ENCODE data around the gene TM9SF3.
"Not testable (repeated sequence)": the region's sequence is repeated elsewhere in the genome, so short reads cannot be mapped to it uniquely, and the experiment has no call there.

Gene TM9SF3

GRCh38 chr10:96579133-96579532 is 7.7 kb downstream of the TM9SF3 start:
- DNase-seq (ENCODE audit: low read depth, low spot score) = no peak
- TF ChIP-seq EZH2 (IDR thresholded peaks at IDR 0.05) = no peak
- TF ChIP-seq FOXP2 (optimal IDR thresholded peaks at IDR 0.05; ENCODE audit: control extremely low read depth, extremely low read length, insufficient read depth) = no peak
- TF ChIP-seq POLR2AphosphoS5 (IDR thresholded peaks at IDR 0.05; ENCODE audit: borderline replicate concordance, low read depth, low read length) = no peak
- Histone ChIP-seq H3K9me3 (ENCODE audit: low read depth, low read length) (no peaks in the 10 kb centered on the region), H3K36me3 (ENCODE audit: insufficient read depth, low read length) (peaks cover 10% of the 10 kb centered on the region), H3K27ac (no peak overlapping the region), H3K9ac (ENCODE audit: insufficient read length) (no peak overlapping the region), H3K4me3 (no peak overlapping the region)

GRCh38 chr10:96578633-96579032 is 8.2 kb downstream of the TM9SF3 start:
- TF ChIP-seq FOXP2 (optimal IDR thresholded peaks at IDR 0.05; ENCODE audit: control extremely low read depth, extremely low read length, insufficient read depth) (no peak), POLR2AphosphoS5 (IDR thresholded peaks at IDR 0.05; ENCODE audit: borderline replicate concordance, low read depth, low read length) (no peak), EZH2 (IDR thresholded peaks at IDR 0.05) (no peak)
- no peak overlapping the region for H3K27ac ChIP-seq
- no peak for DNase-seq (ENCODE audit: low read depth, low spot score)
- no peaks in the 10 kb centered on the region for H3K9me3 ChIP-seq (ENCODE audit: low read depth, low read length)
- H3K36me3 ChIP-seq (ENCODE audit: insufficient read depth, low read length) = peaks cover 10% of the 10 kb centered on the region
- H3K4me3 ChIP-seq = no peak overlapping the region
- H3K9ac ChIP-seq (ENCODE audit: insufficient read length) = no peak overlapping the region

- TF ChIP-seq FOXP2 (optimal IDR thresholded peaks at IDR 0.05; ENCODE audit: control extremely low read depth, extremely low read length, insufficient read depth) = no peak
- TF ChIP-seq EZH2 (IDR thresholded peaks at IDR 0.05) = no peak
- no peak for TF ChIP-seq POLR2AphosphoS5 (IDR thresholded peaks at IDR 0.05; ENCODE audit: borderline replicate concordance, low read depth, low read length)
- peaks cover 10% of the 10 kb centered on the region for H3K36me3 ChIP-seq (ENCODE audit: insufficient read depth, low read length)
These were observed 8.8 kb downstream of the TM9SF3 start for GRCh38 chr10:96578022-96578421.

GRCh38 chr10:96577069-96577468 is 9.7 kb downstream of the TM9SF3 start:
- Histone ChIP-seq H3K27ac (no peak overlapping the region), H3K4me3 (no peak overlapping the region), H3K9me3 (ENCODE audit: low read depth, low read length) (no peaks in the 10 kb centered on the region), H3K9ac (ENCODE audit: insufficient read length) (no peak overlapping the region), H3K36me3 (ENCODE audit: insufficient read depth, low read length) (peaks cover 10% of the 10 kb centered on the region)
- TF ChIP-seq POLR2AphosphoS5 (IDR thresholded peaks at IDR 0.05; ENCODE audit: borderline replicate concordance, low read depth, low read length) = no peak
- no peak for TF ChIP-seq FOXP2 (optimal IDR thresholded peaks at IDR 0.05; ENCODE audit: control extremely low read depth, extremely low read length, insufficient read depth)
- TF ChIP-seq EZH2 (IDR thresholded peaks at IDR 0.05) = no peak
- DNase-seq (ENCODE audit: low read depth, low spot score) = no peak

More at GRCh38 chr10:96578022-96578421, 8.8 kb downstream of the TM9SF3 start:
- Histone ChIP-seq H3K4me3 (no peak overlapping the region), H3K9ac (ENCODE audit: insufficient read length) (no peak overlapping the region), H3K27ac (no peak overlapping the region), H3K9me3 (ENCODE audit: low read depth, low read length) (no peaks in the 10 kb centered on the region)
- DNase-seq (ENCODE audit: low read depth, low spot score) = no peak

GRCh38 chr10:96576277-96576980 is 10.4 kb downstream of the TM9SF3 start:
- DNase-seq (ENCODE audit: low read depth, low spot score) = no peak
- Histone ChIP-seq H3K4me3 (no peak overlapping the region), H3K9me3 (ENCODE audit: low read depth, low read length) (no peaks in the 10 kb centered on the region), H3K36me3 (ENCODE audit: insufficient read depth, low read length) (peaks cover 10% of the 10 kb centered on the region), H3K9ac (ENCODE audit: insufficient read length) (no peak overlapping the region), H3K27ac (no peak overlapping the region)
- TF ChIP-seq EZH2 (IDR thresholded peaks at IDR 0.05) (no peak), POLR2AphosphoS5 (IDR thresholded peaks at IDR 0.05; ENCODE audit: borderline replicate concordance, low read depth, low read length) (no peak), FOXP2 (optimal IDR thresholded peaks at IDR 0.05; ENCODE audit: control extremely low read depth, extremely low read length, insufficient read depth) (no peak)

GRCh38 chr10:96574564-96574963 is 12.2 kb downstream of the TM9SF3 start:
- not testable (repeated sequence) for H3K4me3 ChIP-seq; H3K27ac ChIP-seq; H3K9ac ChIP-seq (ENCODE audit: insufficient read length); DNase-seq (ENCODE audit: low read depth, low spot score); H3K9me3 ChIP-seq (ENCODE audit: low read depth, low read length)
- H3K36me3 ChIP-seq (ENCODE audit: insufficient read depth, low read length) = peaks cover 10% of the 10 kb centered on the region

- TF ChIP-seq FOXP2 (optimal IDR thresholded peaks at IDR 0.05; ENCODE audit: control extremely low read depth, extremely low read length, insufficient read depth) (no peak), POLR2AphosphoS5 (IDR thresholded peaks at IDR 0.05; ENCODE audit: borderline replicate concordance, low read depth, low read length) (no peak), EZH2 (IDR thresholded peaks at IDR 0.05) (no peak)
- no peak for DNase-seq (ENCODE audit: low read depth, low spot score)
- Histone ChIP-seq H3K9ac (ENCODE audit: insufficient read length) (no peak overlapping the region), H3K9me3 (ENCODE audit: low read depth, low read length) (no peaks in the 10 kb centered on the region), H3K27ac (no peak overlapping the region), H3K4me3 (no peak overlapping the region), H3K36me3 (ENCODE audit: insufficient read depth, low read length) (peaks cover 10% of the 10 kb centered on the region)
These were observed 13.8 kb downstream of the TM9SF3 start for GRCh38 chr10:96573036-96573435.

- H3K27ac ChIP-seq = no peak overlapping the region
- DNase-seq (ENCODE audit: low read depth, low spot score) = no peak
- no peak overlapping the region for H3K9ac ChIP-seq (ENCODE audit: insufficient read length)
- H3K36me3 ChIP-seq (ENCODE audit: insufficient read depth, low read length) = peaks cover 6% of the 10 kb centered on the region
- H3K9me3 ChIP-seq (ENCODE audit: low read depth, low read length) = no peaks in the 10 kb centered on the region
- TF ChIP-seq EZH2 (IDR thresholded peaks at IDR 0.05) (no peak), FOXP2 (optimal IDR thresholded peaks at IDR 0.05; ENCODE audit: control extremely low read depth, extremely low read length, insufficient read depth) (no peak), POLR2AphosphoS5 (IDR thresholded peaks at IDR 0.05; ENCODE audit: borderline replicate concordance, low read depth, low read length) (no peak)
- H3K4me3 ChIP-seq = no peak overlapping the region
These were observed 15.5 kb downstream of the TM9SF3 start for GRCh38 chr10:96570983-96571964.

All from SK-N-MC (cell line).